ENCODE measurements around the gene GABBR2.

GABBR2 gene

DNA sequence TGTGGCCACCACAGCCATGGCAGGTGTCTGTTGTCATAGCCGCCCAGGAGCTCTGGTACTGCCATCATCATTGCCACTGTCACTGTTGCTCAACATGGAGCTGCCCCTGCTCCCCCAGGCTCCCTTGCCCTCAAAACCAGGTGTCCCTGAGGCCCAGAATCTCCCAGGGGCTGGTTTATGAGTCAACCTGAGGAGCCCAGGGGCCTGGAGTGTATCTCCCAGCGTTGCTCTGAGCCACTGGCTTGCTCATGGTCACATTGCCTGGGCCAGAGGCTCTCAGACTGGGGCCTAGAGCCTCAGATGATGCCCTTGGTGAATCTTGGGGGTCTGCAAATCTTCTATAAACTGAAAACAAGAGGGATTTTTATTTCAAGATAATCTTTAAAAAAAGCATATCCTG lies 428.6 kb downstream of the GABBR2 start:
- Histone ChIP-seq H3K36me3 (ENCODE audit: control insufficient read depth in 1 of 2, insufficient read depth in 2 of 2, low read length in 2 of 2) (no peaks in the 10 kb centered on the region), H2AFZ (ENCODE audit: insufficient read depth, low read length, poor library complexity) (no peak overlapping the region), H3K14ac (ENCODE audit: low read length) (peak overlapping the region; percentile 72), H3K18ac (ENCODE audit: low read length) (peak overlapping the region; percentile 52), H3K4me2 (ENCODE audit: low read length) (no peak overlapping the region), H3K4ac (ENCODE audit: low read depth, low read length) (no peak overlapping the region), H3K4me3 (ENCODE audit: low read depth, low read length) (no peak overlapping the region), H2BK5ac (ENCODE audit: low read depth, low read length, poor library complexity) (no peak overlapping the region), H4K12ac (ENCODE audit: low read depth, low read length) (no peak overlapping the region), H3K23ac (ENCODE audit: low read length) (no peak overlapping the region), H3K9ac (ENCODE audit: low read length) (no peak overlapping the region), H4K8ac (ENCODE audit: low read depth, low read length) (peak overlapping the region; percentile 64), H3K9me3 (ENCODE audit: insufficient read depth, low read depth, low read length) (peaks cover 2% of the 10 kb centered on the region), H2BK120ac (ENCODE audit: insufficient read depth, low read length, poor library complexity) (no peak overlapping the region), H4K91ac (ENCODE audit: low read depth, low read length) (peak overlapping the region; percentile 56), H3K79me1 (ENCODE audit: low read length) (peaks cover 5% of the 10 kb centered on the region), H2AK5ac (ENCODE audit: low read length) (peak overlapping the region; percentile 77), H2BK12ac (ENCODE audit: low read length) (peak overlapping the region; percentile 15), H3K27me3 (ENCODE audit: insufficient read depth, low read length) (no peaks in the 10 kb centered on the region), H3K79me2 (ENCODE audit: control insufficient read depth, insufficient read depth, low read length, poor library complexity) (no peaks in the 10 kb centered on the region), H3K4me1 (ENCODE audit: control insufficient read depth in 1 of 2, insufficient read depth in 2 of 2, low read length in 2 of 2) (peaks cover 6 to 9% of the 10 kb centered on the region in 2 experiments), H3K27ac (ENCODE audit: low read depth, low read length) (no peak overlapping the region)
- WGBS (ENCODE audit: extremely low coverage, insufficient coverage, insufficient read length): no CpG with 5 or more reads among the region's 2 CpGs
- DNase-seq: no peak

DNA sequence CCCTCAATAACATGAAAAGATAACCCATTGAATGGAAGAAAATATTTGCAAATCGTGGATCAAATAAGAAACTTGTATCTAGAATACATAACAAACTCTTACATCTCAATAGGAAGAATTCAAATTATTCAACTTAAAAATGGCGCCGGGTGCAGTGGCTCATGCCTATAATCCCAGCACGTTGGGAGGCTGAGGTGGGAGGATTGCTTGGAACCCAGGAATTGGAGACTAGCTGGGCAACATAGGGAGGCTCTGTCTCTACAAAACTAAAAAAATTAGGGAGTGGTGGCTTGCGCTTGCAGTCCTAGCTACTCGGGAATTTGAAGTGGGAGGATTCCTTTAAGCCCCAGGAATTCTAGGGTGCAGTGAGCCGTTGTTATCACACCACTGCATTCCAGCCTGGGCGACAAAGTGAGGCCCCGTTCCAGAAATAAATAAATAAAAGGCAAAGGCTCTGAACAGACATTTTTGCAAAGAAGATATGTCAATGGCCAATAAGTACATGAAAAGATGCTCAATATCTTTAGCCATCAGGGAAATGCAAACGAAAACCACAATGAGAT lies 431.7 kb downstream of the GABBR2 start:
- Histone ChIP-seq H3K27ac (ENCODE audit: low read depth, low read length) (no peak overlapping the region), H4K91ac (ENCODE audit: low read depth, low read length) (no peak overlapping the region), H3K36me3 (ENCODE audit: control insufficient read depth in 1 of 2, insufficient read depth in 2 of 2, low read length in 2 of 2) (no peaks in the 10 kb centered on the region), H3K4me3 (ENCODE audit: low read depth, low read length) (no peak overlapping the region), H3K79me2 (ENCODE audit: control insufficient read depth, insufficient read depth, low read length, poor library complexity) (no peaks in the 10 kb centered on the region), H3K4me2 (ENCODE audit: low read length) (no peak overlapping the region), H3K9me3 (ENCODE audit: insufficient read depth, low read depth, low read length) (peaks cover 2% of the 10 kb centered on the region), H3K9ac (ENCODE audit: low read length) (no peak overlapping the region), H3K4me1 (ENCODE audit: control insufficient read depth in 1 of 2, insufficient read depth in 2 of 2, low read length in 2 of 2) (peaks cover 6 to 9% of the 10 kb centered on the region in 2 experiments), H4K12ac (ENCODE audit: low read depth, low read length) (no peak overlapping the region), H2BK120ac (ENCODE audit: insufficient read depth, low read length, poor library complexity) (no peak overlapping the region), H3K4ac (ENCODE audit: low read depth, low read length) (no peak overlapping the region), H2AFZ (ENCODE audit: insufficient read depth, low read length, poor library complexity) (no peak overlapping the region), H3K27me3 (ENCODE audit: insufficient read depth, low read length) (no peaks in the 10 kb centered on the region), H3K14ac (ENCODE audit: low read length) (no peak overlapping the region), H2BK5ac (ENCODE audit: low read depth, low read length, poor library complexity) (no peak overlapping the region), H4K8ac (ENCODE audit: low read depth, low read length) (no peak overlapping the region), H3K18ac (ENCODE audit: low read length) (no peak overlapping the region), H3K23ac (ENCODE audit: low read length) (no peak overlapping the region), H2BK12ac (ENCODE audit: low read length) (no peak overlapping the region), H3K79me1 (ENCODE audit: low read length) (peaks cover 5% of the 10 kb centered on the region), H2AK5ac (ENCODE audit: low read length) (no peak overlapping the region)
- WGBS (ENCODE audit: extremely low coverage, insufficient coverage, insufficient read length): no CpG with 5 or more reads among the region's 10 CpGs
- DNase-seq: no peak

DNA sequence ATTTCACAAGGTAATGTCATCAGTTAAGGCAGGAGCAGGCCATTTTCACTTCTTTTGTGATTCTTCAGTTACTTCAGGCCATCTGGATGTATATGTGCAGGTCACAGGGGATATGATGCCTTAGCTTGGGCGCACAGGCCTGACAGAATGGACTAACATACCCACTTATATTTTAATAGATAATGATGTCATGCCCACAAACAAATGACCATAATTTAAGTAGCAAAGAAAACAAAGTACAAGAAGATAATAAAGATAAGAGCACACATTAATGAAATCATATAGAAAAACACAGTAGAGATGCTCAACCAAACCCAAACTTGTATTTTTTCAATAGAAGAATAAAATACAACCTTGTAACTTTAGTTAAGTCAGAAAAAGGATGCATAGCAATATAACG lies 433.6 kb downstream of the GABBR2 start:
- no peaks in the 10 kb centered on the region for H3K79me2 ChIP-seq (ENCODE audit: control insufficient read depth, insufficient read depth, low read length, poor library complexity)

DNA sequence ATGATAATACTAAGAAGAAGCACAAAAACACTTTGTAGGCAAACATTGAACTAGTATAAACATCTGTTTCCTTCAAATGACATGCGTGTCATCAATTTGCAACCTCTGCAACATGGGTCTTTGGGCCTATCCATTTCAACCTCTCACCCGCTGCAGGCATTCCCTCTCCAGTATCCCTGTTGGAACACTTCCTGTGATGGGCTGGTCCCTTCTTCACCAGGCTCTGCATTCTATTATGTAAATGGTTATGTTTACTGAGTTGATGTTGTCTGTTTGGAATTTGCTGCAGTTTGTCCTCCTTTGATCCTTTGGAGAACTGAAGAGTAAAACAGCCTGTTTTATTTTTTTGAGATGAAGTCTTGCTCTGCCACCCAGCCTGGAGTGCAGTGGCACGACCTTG lies 436.7 kb downstream of the GABBR2 start:
- no peak overlapping the region for H2AFZ ChIP-seq (ENCODE audit: insufficient read depth, low read length, poor library complexity)

More for the DNA sequence above, 433.6 kb downstream of the GABBR2 start:
- Histone ChIP-seq H3K14ac (ENCODE audit: low read length) (no peak overlapping the region), H3K4ac (ENCODE audit: low read depth, low read length) (no peak overlapping the region), H3K79me1 (ENCODE audit: low read length) (peaks cover 3% of the 10 kb centered on the region), H3K18ac (ENCODE audit: low read length) (no peak overlapping the region), H4K12ac (ENCODE audit: low read depth, low read length) (no peak overlapping the region), H3K9ac (ENCODE audit: low read length) (no peak overlapping the region), H3K36me3 (ENCODE audit: control insufficient read depth in 1 of 2, insufficient read depth in 2 of 2, low read length in 2 of 2) (no peaks in the 10 kb centered on the region), H3K4me3 (ENCODE audit: low read depth, low read length) (no peak overlapping the region), H2BK5ac (ENCODE audit: low read depth, low read length, poor library complexity) (no peak overlapping the region), H2AFZ (ENCODE audit: insufficient read depth, low read length, poor library complexity) (no peak overlapping the region), H4K8ac (ENCODE audit: low read depth, low read length) (no peak overlapping the region), H3K9me3 (ENCODE audit: insufficient read depth, low read depth, low read length) (peaks cover 2% of the 10 kb centered on the region), H2BK120ac (ENCODE audit: insufficient read depth, low read length, poor library complexity) (no peak overlapping the region), H2AK5ac (ENCODE audit: low read length) (no peak overlapping the region), H3K4me1 (ENCODE audit: control insufficient read depth in 1 of 2, insufficient read depth in 2 of 2, low read length in 2 of 2) (peaks cover 5% of the 10 kb centered on the region in 2 experiments), H3K23ac (ENCODE audit: low read length) (no peak overlapping the region), H2BK12ac (ENCODE audit: low read length) (no peak overlapping the region), H3K27me3 (ENCODE audit: insufficient read depth, low read length) (no peaks in the 10 kb centered on the region), H3K4me2 (ENCODE audit: low read length) (no peak overlapping the region), H4K91ac (ENCODE audit: low read depth, low read length) (no peak overlapping the region), H3K27ac (ENCODE audit: low read depth, low read length) (no peak overlapping the region)
- DNase-seq: no peak
- WGBS (ENCODE audit: extremely low coverage, insufficient coverage, insufficient read length): no CpG with 5 or more reads among the region's 2 CpGs

More for the DNA sequence above, 436.7 kb downstream of the GABBR2 start:
- H3K4me3 ChIP-seq (ENCODE audit: low read depth, low read length): no peak overlapping the region
- DNase-seq: no peak
- H3K27me3 ChIP-seq (ENCODE audit: insufficient read depth, low read length): no peaks in the 10 kb centered on the region
- H3K36me3 ChIP-seq (ENCODE audit: control insufficient read depth in 1 of 2, insufficient read depth in 2 of 2, low read length in 2 of 2): no peaks in the 10 kb centered on the region
- H4K91ac ChIP-seq (ENCODE audit: low read depth, low read length): no peak overlapping the region
- no peak overlapping the region for H3K23ac ChIP-seq (ENCODE audit: low read length)
- no peak overlapping the region for H3K18ac ChIP-seq (ENCODE audit: low read length)
- H3K79me1 ChIP-seq (ENCODE audit: low read length): no peaks in the 10 kb centered on the region
- H3K4me2 ChIP-seq (ENCODE audit: low read length): no peak overlapping the region
- H4K8ac ChIP-seq (ENCODE audit: low read depth, low read length): no peak overlapping the region
- no peaks in the 10 kb centered on the region for H3K4me1 ChIP-seq (ENCODE audit: control insufficient read depth in 1 of 2, insufficient read depth in 2 of 2, low read length in 2 of 2)
- no CpG with 5 or more reads among the region's 3 CpGs for WGBS (ENCODE audit: extremely low coverage, insufficient coverage, insufficient read length)
- no peak overlapping the region for H3K9ac ChIP-seq (ENCODE audit: low read length)
- no peak overlapping the region for H4K12ac ChIP-seq (ENCODE audit: low read depth, low read length)
- no peak overlapping the region for H2BK5ac ChIP-seq (ENCODE audit: low read depth, low read length, poor library complexity)
- H3K4ac ChIP-seq (ENCODE audit: low read depth, low read length): no peak overlapping the region
- no peak overlapping the region for H2BK120ac ChIP-seq (ENCODE audit: insufficient read depth, low read length, poor library complexity)
- no peak overlapping the region for H3K27ac ChIP-seq (ENCODE audit: low read depth, low read length)
- H2AK5ac ChIP-seq (ENCODE audit: low read length): no peak overlapping the region
- no peaks in the 10 kb centered on the region for H3K79me2 ChIP-seq (ENCODE audit: control insufficient read depth, insufficient read depth, low read length, poor library complexity)
- no peak overlapping the region for H3K14ac ChIP-seq (ENCODE audit: low read length)
- H2BK12ac ChIP-seq (ENCODE audit: low read length): no peak overlapping the region
- no peaks in the 10 kb centered on the region for H3K9me3 ChIP-seq (ENCODE audit: insufficient read depth, low read depth, low read length)

Data from trophoblast cell (in vitro differentiated cells and primary cell).